NCI-H1105 (cell line): ENCODE data around the gene EPAS1.

Experiments used
- DNase-seq: peaks from one replicate; lab custom pipeline; 2025; lab: John Stamatoyannopoulos, UW

The EPAS1 gene

DNA sequence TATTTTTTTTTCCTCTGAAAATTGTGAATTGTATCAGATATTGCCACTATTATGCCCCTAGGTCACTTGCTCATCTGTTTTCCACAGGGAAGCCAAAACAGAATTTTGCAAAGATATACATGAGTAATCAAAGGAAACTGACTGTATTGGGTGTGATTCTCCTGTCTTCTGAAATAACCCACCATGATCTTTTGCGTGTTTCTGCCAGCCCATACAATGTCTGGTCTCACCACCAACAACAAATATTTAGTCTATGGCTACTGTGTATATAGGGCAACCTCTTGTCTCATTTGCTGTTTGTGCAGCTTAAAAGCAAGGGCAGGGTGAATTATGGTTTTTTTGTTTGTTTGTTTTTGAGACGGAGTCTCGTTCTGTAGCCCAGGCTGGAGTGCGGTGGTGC is 26.5 kb downstream of the EPAS1 start:
- no peak for DNase-seq

DNA sequence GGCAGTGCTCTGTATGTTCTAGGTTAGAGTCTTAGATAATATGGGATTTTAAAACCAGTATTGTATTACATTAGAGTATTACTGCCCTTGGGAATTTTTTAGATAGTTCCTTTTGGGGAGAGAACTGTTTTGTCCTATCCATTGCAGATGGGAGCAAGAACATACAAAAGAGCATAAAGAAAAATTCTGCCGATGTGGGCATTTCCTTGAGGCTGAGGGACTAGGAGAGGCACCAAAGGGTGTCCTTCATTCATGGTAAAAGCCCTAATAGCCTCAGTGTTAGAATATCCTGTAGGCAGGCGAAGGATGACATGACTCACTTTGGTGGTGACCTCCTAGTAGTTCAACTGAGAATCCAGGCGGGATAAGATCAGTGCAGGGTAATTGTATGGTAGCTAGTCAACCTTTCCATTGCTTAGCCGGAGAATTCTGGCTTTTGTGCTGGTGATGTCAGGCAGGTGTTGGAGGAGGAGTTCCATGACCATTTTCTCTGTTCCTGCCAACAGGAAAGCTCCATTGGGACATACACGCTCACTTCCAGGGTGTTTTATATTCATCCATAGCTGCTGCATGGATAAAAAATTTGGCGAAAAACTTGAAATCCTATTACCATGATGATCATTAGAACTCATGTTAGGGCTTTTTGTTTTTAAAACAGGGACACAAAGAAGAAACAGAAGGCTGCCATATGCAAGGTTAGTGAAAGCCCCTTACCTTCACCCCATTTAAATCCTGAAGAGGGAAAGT is 28.1 kb downstream of the EPAS1 start:
- no peak for DNase-seq

GRCh38 chr2:46326231-46326980 is 29.2 kb downstream of the EPAS1 start:
- no peak for DNase-seq

- no peak for DNase-seq
Observed at GRCh38 chr2:46327627-46328026, 30.4 kb downstream of the EPAS1 start.

DNA sequence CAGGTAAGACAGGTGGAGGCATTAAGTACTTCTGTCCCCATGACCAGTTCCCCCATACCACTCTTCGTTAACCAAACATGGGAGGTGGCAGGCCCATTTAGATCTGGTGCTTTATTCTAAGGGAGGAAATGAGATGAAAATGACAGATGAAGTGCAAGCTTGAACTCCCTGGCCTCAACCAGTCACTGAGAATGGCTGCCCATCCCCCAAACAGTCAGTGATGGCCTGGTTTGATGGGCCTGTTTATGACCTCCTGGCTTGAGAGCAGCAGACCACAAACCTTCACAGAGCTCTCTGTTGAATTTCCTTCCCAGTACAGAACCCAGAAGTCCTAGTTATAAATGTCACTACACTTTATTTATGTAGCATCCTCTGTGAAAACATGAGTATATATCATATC is 31.1 kb downstream of the EPAS1 start:
- no peak for DNase-seq

DNA sequence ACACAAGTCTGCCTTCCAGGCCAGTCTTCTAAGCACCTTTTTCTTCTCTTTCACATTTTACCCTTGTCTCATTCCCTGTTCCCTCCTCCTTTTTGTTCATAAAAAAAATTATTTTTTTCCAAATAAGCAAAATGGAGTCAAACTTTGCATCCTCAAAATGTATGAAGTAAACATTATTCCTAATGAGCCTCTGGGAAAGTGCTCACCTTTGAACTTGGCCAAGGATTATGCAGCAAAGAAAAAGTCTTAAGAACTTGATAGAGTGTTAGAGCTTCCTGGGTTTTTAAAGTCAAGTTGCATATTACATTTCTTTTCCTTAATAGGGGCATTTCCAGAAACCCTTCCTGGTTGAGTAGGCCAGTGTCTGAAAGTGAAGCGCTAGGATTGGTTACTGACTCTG is 31.6 kb downstream of the EPAS1 start:
- no peak for DNase-seq

GRCh38 chr2:46329340-46329739 is 32.1 kb downstream of the EPAS1 start:
- DNase-seq: no peak

DNA sequence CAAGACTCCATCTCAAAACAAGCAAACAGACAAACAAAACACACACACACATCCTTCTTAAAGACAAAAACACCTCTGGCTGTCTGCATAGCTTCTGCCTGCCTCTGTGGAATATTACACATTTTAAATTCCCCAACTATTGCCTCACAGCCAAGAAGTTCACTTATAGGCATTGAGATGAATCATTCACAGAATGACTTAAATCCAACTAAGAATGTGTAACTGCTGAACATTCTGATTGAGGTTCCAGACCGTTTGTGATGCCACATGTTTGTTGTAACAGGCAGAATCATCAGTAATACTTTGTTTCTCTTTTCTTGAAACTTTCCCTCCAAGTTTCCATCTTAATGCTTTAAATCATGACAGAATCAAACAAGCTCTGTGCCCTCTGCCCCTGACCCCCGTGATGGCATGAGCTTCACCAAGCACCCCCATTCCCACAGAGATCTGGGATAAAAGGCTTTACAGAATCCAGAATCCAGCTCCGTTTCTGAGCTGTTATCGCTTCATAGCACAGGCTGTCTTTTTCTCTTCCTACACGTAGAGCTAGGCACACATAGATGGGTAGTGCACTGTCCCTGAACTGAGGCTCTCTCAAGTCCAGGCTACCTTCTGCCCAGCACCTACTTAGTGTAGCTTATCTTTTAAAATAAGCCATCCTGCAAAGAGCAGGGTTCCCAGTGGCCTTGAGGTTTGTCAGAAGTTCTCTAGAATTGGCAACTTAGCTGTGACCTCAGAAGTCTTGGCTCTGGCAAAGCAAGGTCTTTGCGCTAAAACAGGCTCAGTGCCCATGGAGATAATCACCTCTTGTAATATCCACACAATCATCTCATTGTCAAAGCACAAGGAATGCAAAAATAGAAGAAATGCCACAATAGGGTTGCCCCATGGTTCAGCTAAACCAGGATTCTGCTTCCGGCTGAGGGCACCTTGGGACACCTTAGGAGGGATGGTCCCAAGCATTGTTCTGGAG is 32.9 kb downstream of the EPAS1 start:
- DNase-seq: no peak

DNA sequence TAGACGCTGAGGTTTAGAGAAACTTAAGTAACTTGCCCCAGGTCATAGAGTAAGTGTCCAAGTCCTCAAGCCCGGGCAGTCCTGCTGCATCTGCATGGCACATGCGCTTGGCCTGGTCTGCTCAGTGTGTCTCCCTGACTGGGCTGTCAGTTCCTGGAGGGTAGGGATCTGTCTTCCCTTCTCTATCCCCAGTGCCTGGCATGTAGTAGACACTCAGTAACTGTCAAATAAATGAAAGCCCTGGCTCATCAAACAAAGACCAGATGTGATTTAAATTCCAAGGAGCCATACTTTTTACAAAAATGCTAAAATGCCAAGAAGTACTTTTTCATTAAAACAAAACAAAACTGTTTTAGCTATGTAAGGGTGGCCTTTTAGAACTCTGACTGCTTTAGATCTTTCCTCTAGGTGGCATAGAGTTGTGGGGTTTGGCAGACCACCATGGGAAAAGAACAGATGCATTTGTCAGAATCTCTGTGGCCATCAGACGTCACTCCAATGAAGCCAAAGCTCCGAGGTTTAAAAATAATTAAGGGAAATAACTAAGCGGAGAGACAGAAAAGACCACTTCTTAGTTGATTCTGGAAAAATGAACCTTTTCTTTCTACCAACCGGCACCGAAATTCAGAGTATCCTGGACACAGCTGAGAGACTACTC is 34.0 kb downstream of the EPAS1 start:
- DNase-seq: no peak

GRCh38 chr2:46332686-46333281 is 35.6 kb downstream of the EPAS1 start:
- DNase-seq: no peak

- no peak for DNase-seq
Observed at GRCh38 chr2:46333912-46334311, 36.7 kb downstream of the EPAS1 start.

GRCh38 chr2:46334389-46335271 is 37.4 kb downstream of the EPAS1 start:
- DNase-seq: no peak

- no peak for DNase-seq
Observed at GRCh38 chr2:46335391-46336282, 38.4 kb downstream of the EPAS1 start.

DNA sequence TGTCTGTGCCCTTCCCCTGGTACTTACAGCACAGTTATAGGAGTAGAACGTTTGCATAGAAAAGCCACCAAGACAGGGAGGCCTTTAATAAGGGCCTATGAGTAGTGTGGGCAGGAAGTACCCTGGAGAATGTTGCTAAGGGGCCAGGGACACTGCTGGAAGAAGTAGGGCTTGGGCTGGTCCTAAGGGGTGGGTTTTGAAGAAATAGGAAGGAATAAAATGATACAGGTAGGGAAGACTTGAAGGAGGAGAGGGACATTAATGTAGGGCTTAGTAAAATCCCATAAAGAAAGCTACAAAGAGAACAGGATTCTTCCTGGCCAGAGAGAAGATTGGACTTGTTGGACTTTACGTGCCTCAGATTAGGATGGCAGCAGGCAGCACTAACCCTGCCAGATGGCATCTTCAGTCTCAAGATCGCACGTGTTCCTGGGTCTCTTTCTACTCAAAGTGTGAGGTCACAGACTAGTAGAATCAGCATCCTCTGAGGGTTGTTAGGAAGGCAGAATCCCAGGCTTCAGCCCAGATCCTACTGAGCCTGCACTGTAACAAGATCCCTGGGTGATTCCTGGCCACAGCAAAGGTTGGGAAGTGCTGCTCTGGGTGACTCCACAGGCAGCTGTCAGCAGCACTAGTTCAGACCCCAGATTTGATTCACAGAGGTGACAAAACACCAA is 39.2 kb downstream of the EPAS1 start:
- no peak for DNase-seq

GRCh38 chr2:46337208-46337994 is 40.2 kb downstream of the EPAS1 start:
- no peak for DNase-seq

DNA sequence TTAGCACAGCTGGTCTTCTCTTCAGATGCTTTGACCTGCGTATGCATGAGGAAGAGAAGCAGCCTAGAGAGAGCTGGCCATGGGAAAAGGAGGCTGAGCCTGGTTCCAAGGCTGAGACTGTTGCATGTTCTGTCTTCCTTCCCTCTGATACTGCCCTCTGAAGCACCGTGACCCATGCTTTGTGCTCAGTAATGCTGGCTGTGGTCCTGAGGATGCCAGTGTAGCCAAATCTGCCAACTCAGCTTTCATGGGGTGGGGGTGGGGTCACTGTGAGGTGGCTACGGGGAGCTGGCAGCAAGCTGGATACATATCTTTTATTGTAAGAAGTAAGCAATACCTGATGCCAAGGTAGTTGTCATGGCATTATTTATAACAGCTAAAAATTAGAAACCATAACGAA is 41.5 kb downstream of the EPAS1 start:
- no peak for DNase-seq

- DNase-seq: no peak
Observed at GRCh38 chr2:46339200-46339599, 42.0 kb downstream of the EPAS1 start.
